NCI-H345 treated with DMSO at 0.1 percent for 48 hours (cell line): Measurements from ENCODE around the gene JAKMIP1.

Experiments
- DNase-seq: peaks from one replicate; lab custom pipeline; 2025; ENCODE audit not compliant: unreplicated experiment; lab: John Stamatoyannopoulos, UW

JAKMIP1 gene

GRCh38 chr4:6121941-6122340, 78.4 kb downstream of the JAKMIP1 start:
- DNase-seq = no peak

GRCh38 chr4:6121276-6121850, 79.0 kb downstream of the JAKMIP1 start:
- no peak for DNase-seq

GRCh38 chr4:6120361-6120760, 80.0 kb downstream of the JAKMIP1 start:
- no peak for DNase-seq

GRCh38 chr4:6119507-6120020, 80.8 kb downstream of the JAKMIP1 start:
- no peak for DNase-seq

- DNase-seq = no peak
Observed at GRCh38 chr4:6118201-6118600, 82.1 kb downstream of the JAKMIP1 start.

- peak; percentile 19 for DNase-seq
Observed at GRCh38 chr4:6116696-6117285, 83.6 kb downstream of the JAKMIP1 start.

- DNase-seq = no peak
Observed at GRCh38 chr4:6115746-6116586, 84.4 kb downstream of the JAKMIP1 start.

- no peak for DNase-seq
Observed at GRCh38 chr4:6115342-6115741, 85.0 kb downstream of the JAKMIP1 start.

GRCh38 chr4:6114601-6115000, 85.7 kb downstream of the JAKMIP1 start:
- no peak for DNase-seq

- no peak for DNase-seq
Observed at GRCh38 chr4:6114181-6114580, 86.2 kb downstream of the JAKMIP1 start.

GRCh38 chr4:6113641-6114040, 86.7 kb downstream of the JAKMIP1 start:
- no peak for DNase-seq

- DNase-seq = no peak
Observed at GRCh38 chr4:6112606-6113290, 87.6 kb downstream of the JAKMIP1 start.

- DNase-seq = no peak
Observed at GRCh38 chr4:6111354-6111960, 88.9 kb downstream of the JAKMIP1 start.

- no peak for DNase-seq
Observed at GRCh38 chr4:6110681-6111353, 89.5 kb downstream of the JAKMIP1 start.

- DNase-seq = no peak
Observed at GRCh38 chr4:6109842-6110560, 90.3 kb downstream of the JAKMIP1 start.

- DNase-seq = no peak
Observed at GRCh38 chr4:6107886-6108285, 92.5 kb downstream of the JAKMIP1 start.

GRCh38 chr4:6107114-6107791, 93.1 kb downstream of the JAKMIP1 start:
- DNase-seq = no peak

- no peak for DNase-seq
Observed at GRCh38 chr4:6106156-6106555, 94.2 kb downstream of the JAKMIP1 start.

- no peak for DNase-seq
Observed at GRCh38 chr4:6105311-6105911, 94.9 kb downstream of the JAKMIP1 start.
